ENCODE results near the gene STXBP4.

DNA sequence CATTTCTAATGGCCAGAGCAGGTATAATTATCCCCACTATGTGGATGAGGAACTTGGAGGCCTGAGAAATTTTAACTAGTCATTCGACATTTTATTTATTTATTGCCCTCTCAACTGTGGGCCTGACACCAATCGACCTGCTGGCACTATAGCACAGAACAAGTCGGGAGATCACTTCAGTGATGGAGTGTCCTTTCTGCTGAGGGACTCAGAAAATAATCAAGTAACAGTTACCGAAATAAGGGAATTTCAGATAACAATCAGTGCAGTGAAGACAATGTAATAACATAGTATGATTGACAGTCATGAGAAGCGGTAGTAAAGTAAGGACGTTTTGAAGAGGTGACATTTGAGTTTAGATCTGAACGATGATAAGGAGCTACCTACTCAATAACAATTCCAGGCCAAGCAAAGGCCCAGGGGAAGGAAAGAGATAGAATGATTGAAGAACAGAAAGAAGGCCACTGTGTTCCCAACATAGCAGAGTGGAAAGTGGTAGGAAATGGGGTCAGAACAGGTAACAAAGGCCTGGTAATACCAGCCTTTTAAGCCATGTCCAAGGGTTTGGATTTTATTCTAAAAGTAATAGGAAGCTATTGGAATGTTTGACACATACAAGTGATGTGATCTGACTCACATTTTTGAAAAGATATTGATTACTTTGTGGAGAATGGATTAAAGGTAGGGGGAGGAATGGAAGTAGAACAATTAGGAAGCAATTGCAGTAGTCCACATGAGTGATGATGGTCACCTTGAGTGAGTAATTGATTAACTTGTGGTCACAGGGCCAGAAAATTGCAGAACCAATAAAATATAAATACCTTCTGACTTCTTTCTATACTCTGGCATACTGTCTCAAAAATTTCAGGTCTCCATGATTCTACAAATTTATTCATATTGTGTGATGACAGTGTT is 1.4 kb downstream of the STXBP4 start:
- TF ChIP-seq, protein P1, sequence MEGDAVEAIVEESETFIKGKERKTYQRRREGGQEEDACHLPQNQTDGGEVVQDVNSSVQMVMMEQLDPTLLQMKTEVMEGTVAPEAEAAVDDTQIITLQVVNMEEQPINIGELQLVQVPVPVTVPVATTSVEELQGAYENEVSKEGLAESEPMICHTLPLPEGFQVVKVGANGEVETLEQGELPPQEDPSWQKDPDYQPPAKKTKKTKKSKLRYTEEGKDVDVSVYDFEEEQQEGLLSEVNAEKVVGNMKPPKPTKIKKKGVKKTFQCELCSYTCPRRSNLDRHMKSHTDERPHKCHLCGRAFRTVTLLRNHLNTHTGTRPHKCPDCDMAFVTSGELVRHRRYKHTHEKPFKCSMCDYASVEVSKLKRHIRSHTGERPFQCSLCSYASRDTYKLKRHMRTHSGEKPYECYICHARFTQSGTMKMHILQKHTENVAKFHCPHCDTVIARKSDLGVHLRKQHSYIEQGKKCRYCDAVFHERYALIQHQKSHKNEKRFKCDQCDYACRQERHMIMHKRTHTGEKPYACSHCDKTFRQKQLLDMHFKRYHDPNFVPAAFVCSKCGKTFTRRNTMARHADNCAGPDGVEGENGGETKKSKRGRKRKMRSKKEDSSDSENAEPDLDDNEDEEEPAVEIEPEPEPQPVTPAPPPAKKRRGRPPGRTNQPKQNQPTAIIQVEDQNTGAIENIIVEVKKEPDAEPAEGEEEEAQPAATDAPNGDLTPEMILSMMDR (optimal IDR thresholded peaks at IDR 0.05 in 1 of 3, IDR thresholded peaks at IDR 0.05 in 1 of 3, conservative IDR thresholded peaks at IDR 0.05 in 1 of 3; ENCODE audit: extremely low read depth in 1 of 3, insufficient read depth in 2 of 3, low read length in 3 of 3) = no peak
- no peak for TF ChIP-seq EZH2 (IDR thresholded peaks at IDR 0.05; ENCODE audit: low read length)
